ENCODE data around the gene ZNF500. TPM values are rescaled to one million over a fixed set of nuclear protein-coding genes. Genes with fewer than 3 reads are reported as not detected.

ZNF500 gene
- total RNA-seq, 2 donors from 2014 or later, result 29.2 to 33.8 TPM

DNA sequence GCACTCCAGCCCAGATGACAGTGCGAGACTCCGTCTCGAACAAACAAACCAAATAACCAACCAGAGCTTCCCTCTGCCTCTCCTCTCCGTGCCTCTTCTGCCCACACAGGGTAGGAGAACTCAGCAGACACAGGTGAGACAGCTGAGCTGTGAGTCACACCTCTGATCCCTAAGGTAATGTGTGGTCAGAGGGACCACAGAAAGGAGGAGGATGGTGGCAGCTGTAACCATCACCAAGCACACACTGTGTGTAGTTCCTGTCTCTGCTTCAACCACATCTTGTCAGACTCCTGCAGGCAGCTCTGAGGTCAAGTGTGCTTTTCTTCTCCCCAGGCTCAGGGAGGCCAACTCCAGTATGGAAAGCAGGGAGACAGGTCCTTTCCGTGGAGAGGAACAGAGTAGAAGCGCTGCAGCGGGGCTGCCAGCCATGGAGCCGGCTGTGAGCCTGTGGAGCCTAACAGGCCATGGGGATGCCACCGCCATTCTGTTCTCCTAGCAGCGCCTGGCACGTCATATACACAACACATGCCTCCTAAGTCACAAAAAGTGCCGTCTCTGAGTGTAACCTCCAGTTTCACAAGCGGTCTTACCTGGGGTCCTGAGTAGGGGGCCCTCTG, 66.5 kb downstream of the ZNF500 start:
- Histone ChIP-seq H3K27me3 (replicated peaks; ENCODE audit: insufficient read depth) (no peaks in the 10 kb centered on the region), H3K27ac (no peak overlapping the region)
- WGBS, result 93% methylated on average over 13 of the region's 13 CpGs

DNA sequence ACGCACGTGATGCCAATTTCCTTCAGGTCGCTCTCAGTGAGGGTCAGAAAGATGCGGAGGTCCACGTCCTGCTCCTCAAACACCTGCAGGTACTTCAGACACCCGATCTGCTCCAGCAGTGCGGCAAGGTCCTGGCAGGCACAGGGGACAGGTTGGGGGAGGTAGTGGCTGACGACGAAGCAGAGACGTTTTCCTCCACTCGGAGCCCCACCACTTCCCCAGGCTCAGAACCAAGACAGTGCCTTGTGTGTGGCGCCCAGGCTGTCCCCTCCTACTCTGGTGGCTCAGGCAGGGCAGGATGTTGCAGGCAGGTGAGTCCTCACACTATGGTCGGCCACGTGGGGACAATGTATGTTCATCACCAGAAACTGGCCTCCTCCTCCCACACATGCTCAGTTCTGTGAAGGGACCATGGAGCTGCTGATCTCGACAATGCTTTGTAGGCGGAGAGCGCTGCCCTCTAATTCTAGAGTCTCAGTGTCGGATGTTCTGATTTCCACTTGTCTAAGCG, 67.9 kb downstream of the ZNF500 start:
- peaks cover 7 to 14% of the 10 kb centered on the region in 2 donors for H3K36me3 ChIP-seq
- H3K4me3 ChIP-seq, result no peak overlapping the region
- TF ChIP-seq POLR2AphosphoS5 (IDR thresholded peaks at IDR 0.05) (no peak), POLR2A (IDR thresholded peaks at IDR 0.05) (no peak)
- TF ChIP-seq, protein P1, sequence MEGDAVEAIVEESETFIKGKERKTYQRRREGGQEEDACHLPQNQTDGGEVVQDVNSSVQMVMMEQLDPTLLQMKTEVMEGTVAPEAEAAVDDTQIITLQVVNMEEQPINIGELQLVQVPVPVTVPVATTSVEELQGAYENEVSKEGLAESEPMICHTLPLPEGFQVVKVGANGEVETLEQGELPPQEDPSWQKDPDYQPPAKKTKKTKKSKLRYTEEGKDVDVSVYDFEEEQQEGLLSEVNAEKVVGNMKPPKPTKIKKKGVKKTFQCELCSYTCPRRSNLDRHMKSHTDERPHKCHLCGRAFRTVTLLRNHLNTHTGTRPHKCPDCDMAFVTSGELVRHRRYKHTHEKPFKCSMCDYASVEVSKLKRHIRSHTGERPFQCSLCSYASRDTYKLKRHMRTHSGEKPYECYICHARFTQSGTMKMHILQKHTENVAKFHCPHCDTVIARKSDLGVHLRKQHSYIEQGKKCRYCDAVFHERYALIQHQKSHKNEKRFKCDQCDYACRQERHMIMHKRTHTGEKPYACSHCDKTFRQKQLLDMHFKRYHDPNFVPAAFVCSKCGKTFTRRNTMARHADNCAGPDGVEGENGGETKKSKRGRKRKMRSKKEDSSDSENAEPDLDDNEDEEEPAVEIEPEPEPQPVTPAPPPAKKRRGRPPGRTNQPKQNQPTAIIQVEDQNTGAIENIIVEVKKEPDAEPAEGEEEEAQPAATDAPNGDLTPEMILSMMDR (IDR thresholded peaks at IDR 0.05), result no peak
- H3K27me3 ChIP-seq (replicated peaks; ENCODE audit: insufficient read depth), result no peaks in the 10 kb centered on the region
- intact Hi-C loops (cut with DNase I), result no loop called here
- H3K4me1 ChIP-seq (replicated peaks), result peaks cover 13% of the 10 kb centered on the region
- DNase-seq (ENCODE audit: low spot score), result no peak
- 87% methylated on average over 19 of the region's 19 CpGs for WGBS
- no peak overlapping the region for H3K27ac ChIP-seq
- H3K9me3 ChIP-seq, result no peaks in the 10 kb centered on the region

More for the DNA sequence above, 66.5 kb downstream of the ZNF500 start:
- Histone ChIP-seq H3K9me3 (no peaks in the 10 kb centered on the region), H3K36me3 (peaks cover 7 to 14% of the 10 kb centered on the region in 2 donors), H3K4me1 (replicated peaks) (peaks cover 1% of the 10 kb centered on the region), H3K4me3 (no peak overlapping the region)
- intact Hi-C loops (cut with DNase I), result no loop called here
- no peak for DNase-seq (ENCODE audit: low spot score)
- TF ChIP-seq POLR2A (IDR thresholded peaks at IDR 0.05), result no peak

DNA sequence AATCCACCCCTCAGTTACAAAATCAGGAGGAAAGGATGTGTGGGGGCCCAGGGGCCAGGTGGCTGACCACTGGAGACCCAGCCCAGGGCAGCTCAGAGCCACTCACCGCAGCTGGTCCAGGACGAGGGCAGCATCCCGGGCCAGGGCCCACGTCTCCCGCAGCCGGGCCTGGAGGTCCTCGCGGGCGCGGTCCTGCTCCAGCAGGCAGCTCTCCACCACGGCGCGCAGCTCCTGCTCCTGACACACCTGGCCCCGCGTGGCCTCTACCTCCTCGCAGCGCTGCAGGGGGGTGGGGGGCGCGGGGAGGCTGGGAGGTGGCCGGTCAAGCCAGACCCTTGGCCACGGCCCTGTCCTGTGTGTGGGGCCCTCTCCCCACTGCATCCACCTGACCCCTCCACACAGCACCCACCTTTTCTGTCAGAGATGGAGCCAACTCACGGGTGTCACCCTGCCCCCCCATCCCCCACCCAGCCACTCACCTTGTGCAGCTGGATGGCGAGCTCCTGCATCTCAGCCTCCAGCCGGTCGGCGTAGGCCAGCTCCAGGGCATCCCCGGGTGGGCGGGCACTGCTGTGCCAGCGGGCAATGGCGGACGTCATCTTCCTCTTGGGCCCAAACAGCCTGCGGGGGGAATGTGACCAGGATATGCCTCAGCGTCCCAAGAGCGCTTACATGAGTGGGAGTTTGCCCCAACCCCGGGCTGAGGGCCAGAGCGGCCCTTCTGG, 68.5 kb downstream of the ZNF500 start:
- TF ChIP-seq, protein P1 (IDR thresholded peaks at IDR 0.05), result no peak
- no peak for TF ChIP-seq POLR2A (IDR thresholded peaks at IDR 0.05)
- TF ChIP-seq POLR2AphosphoS5 (IDR thresholded peaks at IDR 0.05), result no peak
- DNase-seq (ENCODE audit: low spot score), result no peak
- Histone ChIP-seq H3K27ac (no peak overlapping the region), H3K9me3 (no peaks in the 10 kb centered on the region), H3K4me1 (replicated peaks) (peaks cover 13% of the 10 kb centered on the region), H3K4me3 (no peak overlapping the region), H3K27me3 (replicated peaks; ENCODE audit: insufficient read depth) (no peaks in the 10 kb centered on the region), H3K36me3 (peaks cover 7 to 14% of the 10 kb centered on the region in 2 donors)
- intact Hi-C loops (cut with DNase I), result no loop called here
- 89% methylated on average over 32 of the region's 36 CpGs for WGBS

Small RNA genes within 50 kb of the gene (small RNA-seq; reads per million reads assigned to genes)
- gene RF00017, result 0 reads per million in 2 donors

Other genes with a start within 250 kb of the ZNF500 start
- 10 to 100 TPM; 21.1 to 30.6 TPM for gene CDIP1, start 228.4 kb downstream of the ZNF500 start, total RNA-seq
- gene C16orf96, start 210.8 kb downstream of the ZNF500 start, total RNA-seq, result 1 to 10 TPM in 1 of 2 donors, under 1 TPM in 1; 0.27 to 3.8 TPM
- 10 to 100 TPM; 14.5 to 22.1 TPM for gene UBALD1, start 152.3 kb downstream of the ZNF500 start, total RNA-seq
- 100 to 1,000 TPM in 1 of 2 donors, 10 to 100 TPM in 1; 59.6 to 101 TPM for gene MGRN1, start 142.3 kb downstream of the ZNF500 start, total RNA-seq
- gene NUDT16L1, start 73.6 kb downstream of the ZNF500 start, total RNA-seq, result 10 to 100 TPM; 57.4 to 75.3 TPM
- gene ANKS3, start 32.9 kb downstream of the ZNF500 start, total RNA-seq, result 10 to 100 TPM; 19.1 to 42.9 TPM
- gene DNAAF8, start 32.6 kb downstream of the ZNF500 start, total RNA-seq, result 10 to 100 TPM in 1 of 2 donors, 1 to 10 TPM in 1; 7.1 to 21.9 TPM
- gene SEPTIN12, start 21.2 kb upstream of the ZNF500 start, total RNA-seq, result 10 to 100 TPM in 1 of 2 donors, not detected in 1; 10.8 TPM
- gene SMIM22, start 28.2 kb upstream of the ZNF500 start, total RNA-seq, result 10 to 100 TPM in 1 of 2 donors, 1 to 10 TPM in 1; 5.6 to 29.0 TPM
- 10 to 100 TPM; 37.5 to 46.9 TPM for gene ROGDI, start 35.5 kb upstream of the ZNF500 start, total RNA-seq
- 10 to 100 TPM; 57.4 to 60.8 TPM for gene GLYR1, start 80.1 kb upstream of the ZNF500 start, total RNA-seq
- 10 to 100 TPM; 28.2 to 56.9 TPM for gene UBN1, start 80.3 kb upstream of the ZNF500 start, total RNA-seq
- 10 to 100 TPM; 39.4 to 64.3 TPM for gene PPL, start 170.0 kb upstream of the ZNF500 start, total RNA-seq
- under 1 TPM; 0.74 to 0.77 TPM for gene SEC14L5, start 191.2 kb upstream of the ZNF500 start, total RNA-seq

Measured in prostate gland (tissue), 2 donors.